22Rv1 (cell line): ENCODE data around the gene IFI27.

Source experiments
- H3K27ac ChIP-seq: fragments of 450-650 bp; 2 replicates; pipeline ENCODE4 v1.5.1; 2017
- ZFX ChIP-seq: fragments of 450-650 bp; IDR thresholded peaks from 2 replicates; pipeline ENCODE4 v1.6.1; 2017; ENCODE audit warnings: antibody characterized with exemption, borderline replicate concordance
- TF ChIP-seq, protein P1 (sequence below): fragments of 450-650 bp; IDR thresholded peaks from 2 replicates; pipeline ENCODE4 v1.5.1; 2017; ENCODE audit warnings: mild to moderate bottlenecking

IFI27 gene

DNA sequence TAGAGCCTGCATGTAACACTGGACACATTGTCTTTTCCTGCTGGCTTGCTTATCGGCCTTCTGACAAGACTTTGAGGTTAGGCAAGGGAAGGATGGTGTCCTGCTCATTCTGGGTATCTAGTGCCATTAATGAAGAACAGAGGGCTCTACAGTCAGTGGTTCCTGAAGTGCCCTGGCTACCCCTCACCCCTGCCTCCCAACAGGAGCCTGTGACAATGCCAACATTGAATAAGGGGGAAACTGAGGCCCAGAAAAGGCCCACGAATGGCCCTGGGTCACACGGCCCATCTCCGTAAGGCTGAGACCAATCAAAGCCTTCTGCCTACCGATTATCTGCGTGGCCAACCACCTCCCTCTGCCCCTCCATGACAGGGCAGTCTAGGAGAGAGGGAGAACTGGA is 16.8 kb downstream of the IFI27 start:
- TF ChIP-seq, protein P1, sequence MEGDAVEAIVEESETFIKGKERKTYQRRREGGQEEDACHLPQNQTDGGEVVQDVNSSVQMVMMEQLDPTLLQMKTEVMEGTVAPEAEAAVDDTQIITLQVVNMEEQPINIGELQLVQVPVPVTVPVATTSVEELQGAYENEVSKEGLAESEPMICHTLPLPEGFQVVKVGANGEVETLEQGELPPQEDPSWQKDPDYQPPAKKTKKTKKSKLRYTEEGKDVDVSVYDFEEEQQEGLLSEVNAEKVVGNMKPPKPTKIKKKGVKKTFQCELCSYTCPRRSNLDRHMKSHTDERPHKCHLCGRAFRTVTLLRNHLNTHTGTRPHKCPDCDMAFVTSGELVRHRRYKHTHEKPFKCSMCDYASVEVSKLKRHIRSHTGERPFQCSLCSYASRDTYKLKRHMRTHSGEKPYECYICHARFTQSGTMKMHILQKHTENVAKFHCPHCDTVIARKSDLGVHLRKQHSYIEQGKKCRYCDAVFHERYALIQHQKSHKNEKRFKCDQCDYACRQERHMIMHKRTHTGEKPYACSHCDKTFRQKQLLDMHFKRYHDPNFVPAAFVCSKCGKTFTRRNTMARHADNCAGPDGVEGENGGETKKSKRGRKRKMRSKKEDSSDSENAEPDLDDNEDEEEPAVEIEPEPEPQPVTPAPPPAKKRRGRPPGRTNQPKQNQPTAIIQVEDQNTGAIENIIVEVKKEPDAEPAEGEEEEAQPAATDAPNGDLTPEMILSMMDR = no peak
- TF ChIP-seq ZFX = no peak
- H3K27ac ChIP-seq = no peak overlapping the region

GRCh38 chr14:94128216-94128839 is 17.8 kb downstream of the IFI27 start:
- H3K27ac ChIP-seq = no peak overlapping the region
- TF ChIP-seq, protein P1 = no peak
- TF ChIP-seq ZFX = no peak

DNA sequence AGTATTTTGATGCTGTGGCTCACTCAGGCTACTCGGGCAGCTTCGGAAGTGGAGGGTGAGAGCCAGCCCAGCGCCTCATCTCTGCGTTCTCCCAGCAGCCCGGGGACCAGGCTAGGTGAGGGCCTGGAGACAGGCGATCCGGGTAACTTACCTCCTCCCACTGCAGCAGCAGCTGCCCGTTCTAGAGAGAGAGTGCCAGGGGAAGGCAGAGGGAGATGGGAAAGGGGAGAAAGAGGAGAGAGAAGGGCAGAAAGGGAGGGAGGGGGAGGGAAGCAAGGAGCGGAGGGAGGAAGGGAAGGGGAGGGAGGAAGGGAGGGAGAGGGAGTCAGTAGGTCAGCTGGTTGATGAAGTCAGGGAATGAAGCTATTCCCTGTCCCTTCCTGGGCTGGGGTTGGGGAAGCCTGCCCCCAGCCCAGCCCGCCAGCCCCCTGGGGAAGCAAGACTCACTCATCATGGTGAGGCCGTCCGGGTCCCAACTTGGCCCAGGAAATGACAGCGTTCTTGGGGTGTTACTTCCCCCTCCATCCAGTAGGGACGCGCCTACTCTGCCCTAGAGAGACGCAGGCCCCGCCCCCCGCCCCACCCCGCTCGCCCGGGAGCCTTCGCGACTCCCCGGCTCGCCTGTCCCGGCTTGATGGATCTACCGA is 18.7 kb downstream of the IFI27 start, which contains the start of gene IFI27L2:
TSS of gene IFI27L2 (minus strand) at position 494 of the 647 bp plus-strand sequence. CDS start at position 454, 40 bp downstream.
- H3K27ac ChIP-seq = no peak within 1 kb of the TSS
- TF ChIP-seq, protein P1 = no peak
- no peak for TF ChIP-seq ZFX

DNA sequence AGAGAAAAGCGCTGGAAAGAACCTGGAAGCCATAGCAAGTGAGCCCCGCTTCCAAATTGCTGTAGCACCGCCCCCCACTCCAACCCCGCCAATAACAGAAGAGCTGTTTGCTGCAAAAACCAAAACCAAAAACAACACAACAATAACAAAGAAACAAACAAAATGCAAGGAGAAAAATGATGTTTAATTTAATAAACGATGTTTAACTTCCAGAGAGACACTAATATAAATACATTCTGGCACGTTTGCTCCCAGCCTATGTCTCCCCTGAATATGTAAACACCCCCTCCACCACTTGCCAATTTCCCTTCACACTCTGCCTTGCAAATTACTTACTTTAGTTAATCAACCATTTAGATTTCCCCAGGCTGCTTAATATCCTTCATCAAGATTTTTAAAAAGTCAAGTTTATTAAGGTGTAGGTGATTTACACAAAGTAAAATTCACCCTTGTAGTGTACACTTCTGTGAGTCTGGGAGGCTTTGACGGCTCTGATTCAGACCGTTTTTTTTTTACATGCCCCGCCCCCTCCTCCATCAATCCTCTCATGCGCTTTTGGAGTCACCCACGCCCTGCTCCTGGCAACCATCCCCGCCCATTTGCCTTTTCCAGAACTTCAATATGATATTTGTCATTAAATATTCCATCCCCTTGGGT is 19.4 kb downstream of the IFI27 start:
- H3K27ac ChIP-seq = no peak overlapping the region
- TF ChIP-seq, protein P1 = no peak
- no peak for TF ChIP-seq ZFX

- TF ChIP-seq, protein P1 = peak; percentile 85
- TF ChIP-seq ZFX = no peak
- H3K27ac ChIP-seq = no peak overlapping the region
These were observed 21.9 kb downstream of the IFI27 start for GRCh38 chr14:94132285-94132887.

DNA sequence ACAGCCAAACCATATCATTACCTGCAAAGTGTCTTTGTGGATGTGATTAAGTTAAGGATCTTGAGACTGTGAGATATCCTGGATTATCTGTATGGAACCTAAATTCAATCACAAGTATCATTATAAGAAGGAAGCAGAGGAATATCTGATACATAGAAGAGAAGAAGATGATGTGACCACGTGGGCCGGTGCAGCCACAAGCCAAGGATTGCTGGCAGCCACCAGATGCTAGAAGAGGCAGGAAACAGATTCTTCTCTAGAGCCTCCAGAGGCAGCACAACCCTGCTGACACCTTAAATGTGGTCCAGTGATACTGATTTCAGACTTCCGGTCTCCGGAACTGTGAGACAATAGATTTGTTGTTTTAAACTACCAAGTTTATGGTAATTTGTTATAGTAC is 24.9 kb downstream of the IFI27 start:
- TF ChIP-seq ZFX = no peak
- TF ChIP-seq, protein P1 = no peak
- no peak overlapping the region for H3K27ac ChIP-seq
